Mesenchymal stem cell (in vitro differentiated cells and primary cell): Measurements from ENCODE around the gene UBAC2.

Experiments used
- DNase-seq: peaks from one replicate; pipeline ENCODE4 v3.0.0-alpha.2; 2013
- H2AFZ ChIP-seq: one replicate; pipeline ENCODE4 v1.6.1; 2013; ENCODE audit warnings: low read depth, mild to moderate bottlenecking, control low read depth, inconsistent platforms, low read length, moderate library complexity
- H2AK5ac ChIP-seq: 2 replicates; pipeline ENCODE4 v1.6.1; 2013; ENCODE audit warnings: low read length, moderate library complexity, mild to moderate bottlenecking, inconsistent platforms; ENCODE audit not compliant: severe bottlenecking
- H2BK120ac ChIP-seq: one replicate; pipeline ENCODE4 v1.6.1; 2013; ENCODE audit warnings: low read depth, mild to moderate bottlenecking, inconsistent platforms, low read length, moderate library complexity
- H2BK12ac ChIP-seq, 2 experiments: one replicate each; pipeline ENCODE4 v1.6.1; 2013; ENCODE audit warnings: inconsistent platforms in 2 of 2, low read length in 2 of 2, mild to moderate bottlenecking in 2 of 2, moderate library complexity in 2 of 2, control low read depth in 1 of 2
- H2BK15ac ChIP-seq: one replicate; pipeline ENCODE4 v1.6.1; 2013; ENCODE audit warnings: mild to moderate bottlenecking, low read depth, inconsistent platforms; ENCODE audit not compliant: poor library complexity, severe bottlenecking
- H2BK5ac ChIP-seq: 2 replicates; pipeline ENCODE4 v1.6.1; 2013; ENCODE audit warnings: low read depth, mild to moderate bottlenecking, low read length, control low read depth, inconsistent platforms; ENCODE audit not compliant: poor library complexity, severe bottlenecking
- H3K14ac ChIP-seq, 2 experiments: one replicate each; pipeline ENCODE4 v1.6.1; 2013; ENCODE audit warnings: inconsistent platforms in 2 of 2, low read length in 2 of 2, control low read depth in 1 of 2, mild to moderate bottlenecking in 1 of 2, moderate library complexity in 1 of 2
- H3K18ac ChIP-seq, 2 experiments: one replicate each; pipeline ENCODE4 v1.6.1; 2013; ENCODE audit warnings: inconsistent platforms in 2 of 2, low read length in 2 of 2, control low read depth in 1 of 2, low read depth in 1 of 2, mild to moderate bottlenecking in 1 of 2
- H3K23ac ChIP-seq, 2 experiments: one replicate each; pipeline ENCODE4 v1.6.1; 2013; ENCODE audit warnings: inconsistent platforms in 2 of 2, low read length in 2 of 2, mild to moderate bottlenecking in 2 of 2, moderate library complexity in 2 of 2, control low read depth in 1 of 2
- H3K27ac ChIP-seq: 2 replicates; pipeline ENCODE4 v1.5.1; 2013; ENCODE audit warnings: mild to moderate bottlenecking, moderate library complexity, low read length, control low read depth, inconsistent platforms; ENCODE audit not compliant: poor library complexity, severe bottlenecking
- H3K27me3 ChIP-seq, 2 experiments: 2 replicates each; pipeline versions ENCODE4 v1.6.1 to v1.7.0; 2013; ENCODE audit warnings: low read length in 2 of 2, mild to moderate bottlenecking in 2 of 2, moderate library complexity in 2 of 2, control low read depth in 1 of 2, inconsistent platforms in 1 of 2; ENCODE audit not compliant: control insufficient read depth in 1 of 2, insufficient read depth in 1 of 2
- H3K36me3 ChIP-seq, 2 experiments: 2 replicates each; pipeline versions ENCODE4 v1.6.1 to v1.7.0; 2013; ENCODE audit warnings: low read length in 2 of 2, control low read depth in 1 of 2, inconsistent platforms in 1 of 2, low read depth in 1 of 2, mild to moderate bottlenecking in 1 of 2; ENCODE audit not compliant: insufficient read depth in 2 of 2, control insufficient read depth in 1 of 2
- H3K4ac ChIP-seq, 2 experiments: one replicate each; pipeline ENCODE4 v1.6.1; 2013; ENCODE audit warnings: inconsistent platforms in 2 of 2, low read length in 2 of 2, mild to moderate bottlenecking in 2 of 2, moderate library complexity in 2 of 2, control low read depth in 1 of 2, low read depth in 1 of 2
- H3K4me1 ChIP-seq: 2 replicates; pipeline ENCODE4 v1.6.1; 2013; ENCODE audit warnings: low read depth, low read length, control low read depth; ENCODE audit not compliant: control insufficient read depth, insufficient read depth
- H3K4me2 ChIP-seq: 2 replicates; pipeline ENCODE4 v1.6.1; 2013; ENCODE audit warnings: low read length, mild to moderate bottlenecking, inconsistent platforms; ENCODE audit not compliant: poor library complexity, severe bottlenecking
- H3K4me3 ChIP-seq, 2 experiments: 2 replicates each; pipeline versions ENCODE4 v1.5.1 to v1.7.0; 2013; ENCODE audit warnings: low read length in 2 of 2, mild to moderate bottlenecking in 2 of 2, control low read depth in 1 of 2, low read depth in 1 of 2; ENCODE audit not compliant: insufficient read depth in 1 of 2
- H3K79me1 ChIP-seq: replicated peaks from 2 replicates; pipeline ENCODE4 v1.6.1; 2013; ENCODE audit warnings: mild to moderate bottlenecking, control low read depth, low read length, inconsistent platforms; ENCODE audit not compliant: poor library complexity, severe bottlenecking
- H3K9ac ChIP-seq: 2 replicates; pipeline ENCODE4 v1.7.0; 2013; ENCODE audit warnings: mild to moderate bottlenecking, low read length, moderate library complexity
- H3K9me3 ChIP-seq: 2 replicates; pipeline ENCODE4 v1.7.0; 2013; ENCODE audit warnings: mild to moderate bottlenecking, low read length; ENCODE audit not compliant: control insufficient read depth
- H4K8ac ChIP-seq: one replicate; pipeline ENCODE4 v1.6.1; 2013; ENCODE audit warnings: inconsistent platforms, mild to moderate bottlenecking, low read length, moderate library complexity
- H4K91ac ChIP-seq: one replicate; pipeline ENCODE4 v1.6.1; 2013; ENCODE audit warnings: mild to moderate bottlenecking, low read length, inconsistent platforms
- WGBS: methylation state at CpG from one replicate; pipeline ENCODE4 v1.1.7; 2013; ENCODE audit warnings: mixed read lengths; 5-methylcytosine and 5-hydroxymethylcytosine counted together

Gene UBAC2

GRCh38 chr13:99176309-99177276 lies 24.1 kb upstream of the UBAC2 start:
- Histone ChIP-seq H3K4me2 (peak overlapping the region; percentile 50), H3K27ac (no peak overlapping the region), H2BK15ac (no peak overlapping the region), H2BK120ac (no peak overlapping the region), H3K36me3 (no peaks in the 10 kb centered on the region), H2BK12ac (peak overlapping the region in 1 of 2 experiments; percentile 54), H3K4me3 (peak overlapping the region in 1 of 2 experiments; percentile 37), H2AFZ (no peak overlapping the region), H3K18ac (peak overlapping the region in 1 of 2 experiments; percentile 21), H3K27me3 (peaks cover 19 to 42% of the 10 kb centered on the region in 2 experiments), H4K91ac (no peak overlapping the region), H2AK5ac (no peak overlapping the region), H3K23ac (no peak overlapping the region), H2BK5ac (no peak overlapping the region), H3K79me1 (no peaks in the 10 kb centered on the region), H4K8ac (no peak overlapping the region), H3K14ac (no peak overlapping the region), H3K9me3 (no peaks in the 10 kb centered on the region), H3K4me1 (peaks cover 6% of the 10 kb centered on the region), H3K4ac (no peak overlapping the region), H3K9ac (no peak overlapping the region)
- peak; percentile 57 for DNase-seq
- 32% methylated on average over 23 of the region's 24 CpGs for WGBS

- H2BK5ac ChIP-seq = no peak overlapping the region
- H2AFZ ChIP-seq = no peak overlapping the region
- no peaks in the 10 kb centered on the region for H3K79me1 ChIP-seq
- no peak overlapping the region for H3K4me2 ChIP-seq
- 70% methylated on average over 2 of the region's 4 CpGs for WGBS
- H3K27ac ChIP-seq = no peak overlapping the region
- no peak overlapping the region for H2BK15ac ChIP-seq
- no peak overlapping the region for H3K4ac ChIP-seq
- no peak overlapping the region for H3K14ac ChIP-seq
- no peak overlapping the region for H4K8ac ChIP-seq
- no peak overlapping the region for H3K9ac ChIP-seq
- peaks cover 15 to 34% of the 10 kb centered on the region in 2 experiments for H3K27me3 ChIP-seq
- no peak overlapping the region for H2AK5ac ChIP-seq
- H4K91ac ChIP-seq = no peak overlapping the region
- no peak overlapping the region for H2BK120ac ChIP-seq
- H2BK12ac ChIP-seq = no peak overlapping the region
- peak; percentile 18 for DNase-seq
- no peak overlapping the region for H3K23ac ChIP-seq
- H3K18ac ChIP-seq = no peak overlapping the region
- no peaks in the 10 kb centered on the region for H3K9me3 ChIP-seq
- H3K36me3 ChIP-seq = no peaks in the 10 kb centered on the region
- H3K4me3 ChIP-seq = no peak overlapping the region
- H3K4me1 ChIP-seq = peaks cover 6% of the 10 kb centered on the region
These were observed 22.0 kb upstream of the UBAC2 start for GRCh38 chr13:99178636-99179035.

- no peaks in the 10 kb centered on the region for H3K79me1 ChIP-seq
- 90% methylated on average over 3 of the region's 3 CpGs for WGBS
These were observed 21.2 kb upstream of the UBAC2 start for GRCh38 chr13:99179460-99179859.

GRCh38 chr13:99182439-99182838 lies 18.2 kb upstream of the UBAC2 start:
- Histone ChIP-seq H2BK15ac (no peak overlapping the region), H3K36me3 (no peaks in the 10 kb centered on the region), H2BK12ac (no peak overlapping the region), H3K14ac (no peak overlapping the region), H4K91ac (no peak overlapping the region), H4K8ac (no peak overlapping the region), H2AFZ (no peak overlapping the region), H3K27me3 (peaks cover 8 to 9% of the 10 kb centered on the region in 2 experiments), H3K9me3 (no peaks in the 10 kb centered on the region), H2BK120ac (no peak overlapping the region), H3K4me3 (no peak overlapping the region), H3K4ac (no peak overlapping the region), H3K4me2 (no peak overlapping the region), H2AK5ac (no peak overlapping the region), H3K4me1 (no peaks in the 10 kb centered on the region), H3K18ac (no peak overlapping the region), H3K27ac (no peak overlapping the region), H2BK5ac (no peak overlapping the region), H3K9ac (no peak overlapping the region), H3K79me1 (no peaks in the 10 kb centered on the region), H3K23ac (no peak overlapping the region)
- peak; percentile 18 for DNase-seq
- 100% methylated on average over 1 of the region's 1 CpG for WGBS

More at GRCh38 chr13:99179460-99179859, 21.2 kb upstream of the UBAC2 start:
- H3K4me1 ChIP-seq = peaks cover 6% of the 10 kb centered on the region
- H3K23ac ChIP-seq = no peak overlapping the region
- H3K27ac ChIP-seq = no peak overlapping the region
- peaks cover 12 to 28% of the 10 kb centered on the region in 2 experiments for H3K27me3 ChIP-seq
- no peak overlapping the region for H3K4ac ChIP-seq
- DNase-seq = no peak
- no peak overlapping the region for H2BK15ac ChIP-seq
- H2AK5ac ChIP-seq = no peak overlapping the region
- no peaks in the 10 kb centered on the region for H3K9me3 ChIP-seq
- no peak overlapping the region for H3K4me2 ChIP-seq
- no peaks in the 10 kb centered on the region for H3K36me3 ChIP-seq
- H3K14ac ChIP-seq = no peak overlapping the region
- H2BK12ac ChIP-seq = no peak overlapping the region
- H4K8ac ChIP-seq = no peak overlapping the region
- no peak overlapping the region for H2BK5ac ChIP-seq
- H3K9ac ChIP-seq = no peak overlapping the region
- no peak overlapping the region for H2AFZ ChIP-seq
- no peak overlapping the region for H3K4me3 ChIP-seq
- H4K91ac ChIP-seq = no peak overlapping the region
- no peak overlapping the region for H2BK120ac ChIP-seq
- H3K18ac ChIP-seq = no peak overlapping the region
